Liver (tissue), 9 donors: ENCODE data around the gene PRRG3. TPM values are rescaled to one million over a fixed set of nuclear protein-coding genes. Genes with fewer than 3 reads are reported as not detected.

Experiments
- DNase-seq: peaks from one replicate; pipeline ENCODE4 v3.0.0-alpha.2; 2017; ENCODE audit warnings: low spot score
- H3K27ac ChIP-seq, 2 donors: one replicate each; pipeline ENCODE4 v1.7.0; 2013; ENCODE audit warnings: inconsistent platforms in 2 of 2, low read length in 2 of 2, control low read depth in 1 of 2, low read depth in 1 of 2, mild to moderate bottlenecking in 1 of 2
- H3K27me3 ChIP-seq, 4 donors: one replicate each; pipeline versions ENCODE4 v1.6.1 to v1.7.0; 2013; ENCODE audit warnings: low read length in 3 of 4, inconsistent platforms in 1 of 4, mild to moderate bottlenecking in 1 of 4, moderate library complexity in 1 of 4; ENCODE audit not compliant: control insufficient read depth in 4 of 4, insufficient read depth in 4 of 4
- H3K36me3 ChIP-seq, 4 donors: one replicate each; pipeline versions ENCODE4 v1.6.1 to v1.7.0; 2013; ENCODE audit warnings: low read length in 3 of 4, mild to moderate bottlenecking in 3 of 4, low read depth in 1 of 4, moderate library complexity in 1 of 4; ENCODE audit not compliant: control insufficient read depth in 4 of 4, insufficient read depth in 3 of 4
- H3K4me1 ChIP-seq, 4 donors: one replicate each; pipeline versions ENCODE4 v1.6.1 to v1.7.0; 2013; ENCODE audit warnings: low read length in 3 of 4, mild to moderate bottlenecking in 3 of 4, moderate library complexity in 1 of 4; ENCODE audit not compliant: control insufficient read depth in 4 of 4, insufficient read depth in 4 of 4
- H3K4me3 ChIP-seq, 3 donors: one replicate each; pipeline versions ENCODE4 v1.6.1 to v1.7.0; 2013; ENCODE audit warnings: low read length in 3 of 3, control low read depth in 1 of 3, low read depth in 1 of 3, mild to moderate bottlenecking in 1 of 3
- H3K9ac ChIP-seq, 2 donors: one replicate each; pipeline ENCODE4 v1.7.0; 2013; ENCODE audit warnings: low read length in 2 of 2, mild to moderate bottlenecking in 2 of 2, moderate library complexity in 2 of 2, control low read depth in 1 of 2, low read depth in 1 of 2
- H3K9me3 ChIP-seq, 4 donors: one replicate each; pipeline versions ENCODE4 v1.6.1 to v1.7.0; 2013; ENCODE audit warnings: low read length in 3 of 4; ENCODE audit not compliant: control insufficient read depth in 4 of 4
- JUND ChIP-seq, 2 donors: IDR thresholded peaks; 2 replicates each; pipeline ENCODE4 v1.6.1; 2016; ENCODE audit warnings: antibody characterized with exemption in 2 of 2
- RXRA ChIP-seq, 2 donors: IDR thresholded peaks; 2 replicates each; pipeline ENCODE4 v1.6.1; 2017 to 2018; ENCODE audit warnings: antibody characterized with exemption in 2 of 2, mild to moderate bottlenecking in 1 of 2
- SP1 ChIP-seq: IDR thresholded peaks from 2 replicates; pipeline ENCODE4 v1.6.1; 2018; ENCODE audit warnings: antibody characterized with exemption, mild to moderate bottlenecking
- TAF1 ChIP-seq: conservative IDR thresholded peaks from 2 replicates; pipeline ENCODE4 v1.6.1; 2016; ENCODE audit warnings: antibody characterized with exemption, mild to moderate bottlenecking
- WGBS: extraction: QIAGEN DNeasy Blood & Tissue Kit; methylation state at CpG from one replicate; pipeline ENCODE4 v1.1.7; 2013; 5-methylcytosine and 5-hydroxymethylcytosine counted together
- polyA plus RNA-seq, 2 donors: library from polyadenylated mRNA; stranded (reverse) in 1 of 2; unstranded in 1 of 2; fragments of 200-250 nt in 1 of 2; fragments of >200 nt in 1 of 2; fragmentation: Nextera tagmentation in 1 of 2; extraction: Ambion mirVana in 1 of 2; gene quantifications; one replicate each; pipeline versions ENCODE4 v1.2.1 to v1.2.3, GENCODE V29; 2013 to 2015
- total RNA-seq, 2 donors: library from RNA; depleted of rRNA; stranded (reverse); fragments of >200 nt; gene quantifications; one replicate each; pipeline ENCODE4 v1.2.3, GENCODE V29; 2014
- TF ChIP-seq, protein P1 (sequence below): IDR thresholded peaks from 2 replicates; pipeline ENCODE4 v1.6.1; 2016; ENCODE audit warnings: antibody characterized with exemption
- TF ChIP-seq, protein P2 (sequence below): IDR thresholded peaks from 2 replicates; pipeline ENCODE4 v1.6.1; 2016; ENCODE audit warnings: antibody characterized with exemption, mild to moderate bottlenecking
- donor health status: healthy.
- donor health status: healthy.
- donor health status: healthy.
- donor health status: healthy.
- donor health status: healthy.

The PRRG3 gene
- total RNA-seq (under 1 TPM; under 0.01 to 0.05 TPM), polyA plus RNA-seq (under 1 TPM in 1 of 2 donors, not detected in 1; 0.01 TPM)

DNA sequence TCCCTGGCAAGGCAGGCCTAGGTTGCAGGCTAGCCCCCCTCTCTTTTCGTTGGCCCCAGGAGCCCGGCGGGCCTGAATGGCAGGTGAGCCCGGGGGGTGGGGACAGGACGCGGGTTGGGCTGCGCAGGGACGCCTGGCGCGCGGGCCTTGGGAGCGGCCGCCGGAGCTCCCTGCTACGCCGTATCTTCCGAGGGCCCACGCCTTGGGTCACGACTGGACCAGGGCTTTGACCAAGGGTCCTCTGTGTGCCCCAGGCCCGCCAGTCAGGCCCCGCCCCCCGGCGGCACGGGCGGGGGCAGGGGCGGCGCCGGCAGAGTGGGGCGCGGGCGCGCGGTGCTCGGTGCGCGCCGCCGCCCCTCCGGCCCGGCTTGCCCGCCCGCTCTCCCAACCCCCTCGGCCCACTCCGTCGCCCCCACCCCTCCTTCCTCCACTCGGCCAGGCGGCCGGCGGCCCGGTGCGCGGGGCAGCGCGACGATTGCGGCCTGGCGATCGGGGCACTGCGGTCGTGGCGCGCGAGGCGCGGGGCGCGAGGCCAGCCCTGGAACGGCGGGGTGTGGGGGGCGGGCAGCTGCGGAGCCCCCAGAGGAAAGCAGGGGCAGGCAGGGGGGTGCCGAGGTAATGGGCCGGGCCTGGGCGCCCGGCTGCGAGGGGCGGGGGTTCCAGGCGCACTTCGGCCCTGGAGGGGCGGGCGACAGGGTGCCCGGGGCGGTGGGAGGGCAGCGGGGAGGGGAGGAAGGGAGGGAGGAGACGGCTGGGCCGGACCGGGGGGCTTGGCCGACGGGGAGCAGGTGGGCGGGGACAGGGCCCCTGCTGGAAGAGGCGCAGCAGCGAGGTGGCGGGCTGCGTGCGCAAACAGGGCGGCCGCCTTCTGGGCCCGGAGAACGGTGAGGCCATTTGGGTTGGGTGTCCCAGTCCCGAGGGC, at the start of gene PRRG3:
Gene PRRG3, plus strand, starts transcription at position 798 of the 922 bp plus-strand sequence. CDS start 3,357 bp downstream, outside the sequence.
- no peak for DNase-seq
- Histone ChIP-seq H3K27ac (no peak within 1 kb of the TSS), H3K36me3 (no peaks in the 10 kb centered on the region), H3K4me3 (no peak within 1 kb of the TSS), H3K4me1 (peaks cover 0 to 3% (median 0%) of the 10 kb centered on the region in 4 donors), H3K9ac (no peak within 1 kb of the TSS), H3K27me3 (no peaks in the 10 kb centered on the region), H3K9me3 (no peaks in the 10 kb centered on the region)
- TF ChIP-seq TAF1, result no peak
- 6% methylated on average over 98 of the region's 100 CpGs for WGBS

DNA sequence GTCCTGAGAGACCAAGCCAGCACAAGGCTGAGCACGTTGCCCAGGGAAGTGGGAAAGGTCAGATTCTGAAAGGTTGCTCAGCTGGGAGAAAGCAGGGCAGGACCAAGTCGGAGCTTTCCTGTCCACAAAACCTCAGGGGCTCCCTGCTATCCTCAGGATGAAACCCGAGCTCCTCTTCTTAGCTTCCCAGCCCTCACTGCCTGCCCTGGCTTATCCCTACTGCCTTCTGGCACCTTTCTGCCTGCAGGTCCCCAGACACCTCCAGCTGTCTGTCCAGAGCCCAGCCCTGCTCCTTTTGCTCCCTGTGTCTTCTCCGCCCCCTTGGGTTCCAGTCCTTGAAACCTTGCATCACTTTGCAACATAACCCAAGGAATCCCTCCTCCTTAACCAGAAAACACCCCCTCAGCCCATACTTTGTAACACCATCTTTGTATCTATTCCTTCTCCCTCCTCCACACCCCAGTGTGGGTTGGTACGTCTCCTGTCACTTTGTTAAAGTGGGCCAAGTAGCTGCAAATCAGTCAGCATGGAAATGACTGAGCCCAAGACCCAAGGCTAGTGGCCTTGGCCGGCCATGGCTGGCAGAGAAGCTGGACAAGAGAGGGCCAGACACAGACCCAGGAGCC, 20.0 kb upstream of the PRRG3 start:
- no peak for DNase-seq
- TF ChIP-seq, protein P1, sequence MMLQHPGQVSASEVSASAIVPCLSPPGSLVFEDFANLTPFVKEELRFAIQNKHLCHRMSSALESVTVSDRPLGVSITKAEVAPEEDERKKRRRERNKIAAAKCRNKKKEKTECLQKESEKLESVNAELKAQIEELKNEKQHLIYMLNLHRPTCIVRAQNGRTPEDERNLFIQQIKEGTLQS, result no peak
- TF ChIP-seq JUND (IDR thresholded peaks at IDR 0.05), result no peak
- no peak for TF ChIP-seq RXRA (IDR thresholded peaks at IDR 0.05)
- TF ChIP-seq, protein P2, sequence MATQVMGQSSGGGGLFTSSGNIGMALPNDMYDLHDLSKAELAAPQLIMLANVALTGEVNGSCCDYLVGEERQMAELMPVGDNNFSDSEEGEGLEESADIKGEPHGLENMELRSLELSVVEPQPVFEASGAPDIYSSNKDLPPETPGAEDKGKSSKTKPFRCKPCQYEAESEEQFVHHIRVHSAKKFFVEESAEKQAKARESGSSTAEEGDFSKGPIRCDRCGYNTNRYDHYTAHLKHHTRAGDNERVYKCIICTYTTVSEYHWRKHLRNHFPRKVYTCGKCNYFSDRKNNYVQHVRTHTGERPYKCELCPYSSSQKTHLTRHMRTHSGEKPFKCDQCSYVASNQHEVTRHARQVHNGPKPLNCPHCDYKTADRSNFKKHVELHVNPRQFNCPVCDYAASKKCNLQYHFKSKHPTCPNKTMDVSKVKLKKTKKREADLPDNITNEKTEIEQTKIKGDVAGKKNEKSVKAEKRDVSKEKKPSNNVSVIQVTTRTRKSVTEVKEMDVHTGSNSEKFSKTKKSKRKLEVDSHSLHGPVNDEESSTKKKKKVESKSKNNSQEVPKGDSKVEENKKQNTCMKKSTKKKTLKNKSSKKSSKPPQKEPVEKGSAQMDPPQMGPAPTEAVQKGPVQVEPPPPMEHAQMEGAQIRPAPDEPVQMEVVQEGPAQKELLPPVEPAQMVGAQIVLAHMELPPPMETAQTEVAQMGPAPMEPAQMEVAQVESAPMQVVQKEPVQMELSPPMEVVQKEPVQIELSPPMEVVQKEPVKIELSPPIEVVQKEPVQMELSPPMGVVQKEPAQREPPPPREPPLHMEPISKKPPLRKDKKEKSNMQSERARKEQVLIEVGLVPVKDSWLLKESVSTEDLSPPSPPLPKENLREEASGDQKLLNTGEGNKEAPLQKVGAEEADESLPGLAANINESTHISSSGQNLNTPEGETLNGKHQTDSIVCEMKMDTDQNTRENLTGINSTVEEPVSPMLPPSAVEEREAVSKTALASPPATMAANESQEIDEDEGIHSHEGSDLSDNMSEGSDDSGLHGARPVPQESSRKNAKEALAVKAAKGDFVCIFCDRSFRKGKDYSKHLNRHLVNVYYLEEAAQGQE, result no peak
- Histone ChIP-seq H3K4me1 (peaks cover 0 to 1% (median 0%) of the 10 kb centered on the region in 4 donors), H3K36me3 (no peaks in the 10 kb centered on the region), H3K27me3 (no peaks in the 10 kb centered on the region), H3K9me3 (no peaks in the 10 kb centered on the region), H3K27ac (no peak overlapping the region), H3K4me3 (no peak overlapping the region), H3K9ac (no peak overlapping the region)
- 69% methylated on average over 6 of the region's 6 CpGs for WGBS

DNA sequence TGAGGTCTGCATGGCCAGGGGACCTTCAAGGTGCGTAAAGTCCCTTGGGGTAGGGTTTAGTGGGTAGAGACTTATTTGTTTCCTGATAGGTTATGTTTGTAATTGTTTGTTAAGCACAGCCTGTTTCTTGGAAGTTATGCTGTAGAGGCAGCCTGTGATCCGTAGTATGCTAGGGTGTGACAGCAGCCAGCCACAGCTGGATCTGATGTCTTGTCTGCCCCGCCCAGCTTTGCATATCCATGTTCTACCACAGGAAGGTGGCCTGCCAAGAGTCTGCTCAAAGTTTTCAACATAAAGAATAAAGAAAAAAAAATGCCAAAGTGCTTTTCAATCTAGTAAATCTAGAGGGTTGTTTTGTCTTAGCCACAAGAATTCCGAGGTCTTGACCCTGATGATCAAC, 19.1 kb upstream of the PRRG3 start:
- no peak overlapping the region for H3K9ac ChIP-seq
- H3K4me3 ChIP-seq, result no peak overlapping the region
- no peaks in the 10 kb centered on the region for H3K27me3 ChIP-seq
- peaks cover 0 to 1% (median 0%) of the 10 kb centered on the region in 4 donors for H3K4me1 ChIP-seq
- DNase-seq, result no peak
- TF ChIP-seq TAF1 (no peak), SP1 (no peak)
- H3K27ac ChIP-seq, result no peak overlapping the region
- no peaks in the 10 kb centered on the region for H3K36me3 ChIP-seq
- WGBS, result 87% methylated on average over 4 of the region's 4 CpGs
- H3K9me3 ChIP-seq, result no peaks in the 10 kb centered on the region
